Neural progenitor cell (in vitro differentiated cells): ENCODE data around the gene RAN. TPM values are rescaled to one million over a fixed set of nuclear protein-coding genes. Genes with fewer than 3 reads are reported as not detected.

Experiments used
- DNase-seq: peaks from one replicate; pipeline ENCODE4 v3.0.0-alpha.2; 2016; ENCODE audit warnings: low spot score
- H2AFZ ChIP-seq: fragments of 200-600 bp; sonication (generic); replicated peaks from 2 replicates; pipeline ENCODE4 v1.6.1; 2016; ENCODE audit warnings: antibody characterized with exemption
- H3F3A ChIP-seq: fragments of 200-600 bp; sonication (generic); 2 replicates; pipeline ENCODE4 v1.6.1; 2016; ENCODE audit warnings: antibody characterized with exemption, low read depth
- H3K27ac ChIP-seq: fragments of 200-600 bp; sonication (generic); 2 replicates; pipeline ENCODE4 v1.5.1; 2016; ENCODE audit warnings: mild to moderate bottlenecking
- H3K27me3 ChIP-seq: fragments of 200-600 bp; sonication (generic); 2 replicates; pipeline ENCODE4 v1.6.1; 2016; ENCODE audit warnings: mild to moderate bottlenecking, moderate library complexity
- H3K36me3 ChIP-seq: fragments of 200-600 bp; sonication (generic); 2 replicates; pipeline ENCODE4 v1.5.1; 2016
- H3K4me1 ChIP-seq: fragments of 200-600 bp; sonication (generic); 2 replicates; pipeline ENCODE4 v1.6.1; 2016; ENCODE audit warnings: mixed run types
- H3K4me2 ChIP-seq: fragments of 200-600 bp; sonication (generic); 2 replicates; pipeline ENCODE4 v1.6.1; 2016
- H3K4me3 ChIP-seq: fragments of 200-600 bp; sonication (generic); 2 replicates; pipeline ENCODE4 v1.5.1; 2016
- H3K79me2 ChIP-seq: fragments of 200-600 bp; sonication (generic); 2 replicates; pipeline ENCODE4 v1.6.1; 2016; ENCODE audit warnings: low read depth
- H3K9ac ChIP-seq: fragments of 200-600 bp; sonication (generic); 2 replicates; pipeline ENCODE4 v1.6.1; 2016
- H3K9me3 ChIP-seq: fragments of 200-600 bp; sonication (generic); 2 replicates; pipeline ENCODE4 v1.5.1; 2016; ENCODE audit warnings: low read depth
- H4K20me1 ChIP-seq: fragments of 200-600 bp; sonication (generic); 2 replicates; pipeline ENCODE4 v1.6.1; 2016; ENCODE audit warnings: low read depth
- H3K27ac Mint-ChIP-seq: 3 replicates; pipeline ENCODE4 v1.8.0; 2021; ENCODE audit warnings: mixed read lengths
- H3K27me3 Mint-ChIP-seq: 2 replicates; pipeline ENCODE4 v1.8.0; 2022; ENCODE audit warnings: low read depth, mild to moderate bottlenecking, inconsistent platforms, moderate library complexity, mixed read lengths; ENCODE audit not compliant: insufficient read depth
- H3K36me3 Mint-ChIP-seq: 3 replicates; pipeline ENCODE4 v1.8.0; 2021; ENCODE audit warnings: mixed read lengths
- H3K4me1 Mint-ChIP-seq: 3 replicates; pipeline ENCODE4 v1.8.0; 2021; ENCODE audit warnings: mixed read lengths
- H3K4me3 Mint-ChIP-seq: 3 replicates; pipeline ENCODE4 v1.8.0; 2021; ENCODE audit warnings: mild to moderate bottlenecking, moderate library complexity, mixed read lengths
- H3K9me3 Mint-ChIP-seq: 3 replicates; pipeline ENCODE4 v1.8.0; 2020; ENCODE audit warnings: mixed read lengths
- CTCF ChIP-seq: fragments of 200-600 bp; sonication (generic); IDR thresholded peaks from 2 replicates; pipeline ENCODE4 v1.5.1; 2017; ENCODE audit warnings: antibody characterized with exemption, mild to moderate bottlenecking
- EZH2 ChIP-seq: fragments of 200-600 bp; sonication (generic); IDR thresholded peaks from 2 replicates; pipeline ENCODE4 v1.6.1; 2017; ENCODE audit warnings: antibody characterized with exemption, mild to moderate bottlenecking, moderate library complexity
- EZH2phosphoT487 ChIP-seq: fragments of 200-600 bp; sonication (generic); IDR thresholded peaks from 2 replicates; pipeline ENCODE4 v1.6.1; 2017; ENCODE audit warnings: antibody characterized with exemption
- small RNA-seq: library from RNA; depleted of rRNA; stranded (forward); fragments of <200 nt; gene quantifications from one replicate; pipeline ENCODE3, GENCODE V24; 2015
- total RNA-seq: library from RNA; depleted of rRNA; stranded (reverse); fragments of >200 nt; gene quantifications from 2 replicates; pipeline ENCODE4 v1.2.3, GENCODE V29; 2015; ENCODE audit warnings: low replicate concordance

Gene RAN
- total RNA-seq, 1 donor from 2014 or later = 1,370 TPM

GRCh38 chr12:130925666-130926015 lies 53.8 kb downstream of the RAN start:
- no peak overlapping the region for H3K27ac Mint-ChIP-seq
- Histone ChIP-seq H4K20me1 (no peaks in the 10 kb centered on the region), H2AFZ (no peak overlapping the region), H3K79me2 (no peaks in the 10 kb centered on the region), H3K4me2 (no peak overlapping the region), H3K27me3 (peaks cover 4% of the 10 kb centered on the region), H3K4me1 (no peaks in the 10 kb centered on the region), H3K4me3 (no peak overlapping the region), H3K27ac (no peak overlapping the region), H3K9ac (no peak overlapping the region), H3K36me3 (no peaks in the 10 kb centered on the region), H3F3A (no peaks in the 10 kb centered on the region), H3K9me3 (no peaks in the 10 kb centered on the region)
- peaks cover 7% of the 10 kb centered on the region for H3K9me3 Mint-ChIP-seq
- H3K4me1 Mint-ChIP-seq = no peaks in the 10 kb centered on the region
- peaks cover 22% of the 10 kb centered on the region for H3K27me3 Mint-ChIP-seq
- TF ChIP-seq EZH2 (no peak), CTCF (no peak), EZH2phosphoT487 (no peak)
- no peak overlapping the region for H3K4me3 Mint-ChIP-seq
- no peaks in the 10 kb centered on the region for H3K36me3 Mint-ChIP-seq
- DNase-seq = no peak

Small RNA genes within 50 kb of the gene (small RNA-seq; reads per million reads assigned to genes)
- gene RF00019 (not detected), gene RNU6-1077P (not detected)

Other genes starting within 250 kb of the RAN start
- gene RIMBP2, start 155.8 kb upstream of the RAN start, total RNA-seq = 0.84 and 0.99 TPM in 2 replicates
- gene STX2, start 32.8 kb upstream of the RAN start, total RNA-seq = 36.7 and 44.0 TPM in 2 replicates
- gene ADGRD1, start 81.8 kb downstream of the RAN start, total RNA-seq = 0.40 TPM in 1 of 2 replicates, not detected in the other